ENCODE data around the gene NID1.

NID1 gene

GRCh38 chr1:235997049-235997448 lies 67.8 kb downstream of the NID1 start:
- H3K9me3 ChIP-seq (ENCODE audit: insufficient read depth, low read depth, low read length), result no peaks in the 10 kb centered on the region

GRCh38 chr1:235996048-235996785 lies 68.7 kb downstream of the NID1 start:
- Histone ChIP-seq H3K14ac (ENCODE audit: low read length) (no peak overlapping the region), H2BK120ac (ENCODE audit: insufficient read depth, low read length, poor library complexity) (no peak overlapping the region), H3K79me1 (ENCODE audit: low read length) (peaks cover 8% of the 10 kb centered on the region), H3K27me3 (ENCODE audit: insufficient read depth, low read length) (no peaks in the 10 kb centered on the region), H3K23ac (ENCODE audit: low read length) (peak overlapping the region; percentile 6), H3K27ac (ENCODE audit: low read depth, low read length) (no peak overlapping the region), H2AK5ac (ENCODE audit: low read length) (no peak overlapping the region), H4K91ac (ENCODE audit: low read depth, low read length) (no peak overlapping the region), H3K4me3 (ENCODE audit: low read depth, low read length) (peak overlapping the region; percentile 31), H3K9ac (ENCODE audit: low read length) (no peak overlapping the region), H3K4ac (ENCODE audit: low read depth, low read length) (no peak overlapping the region), H3K4me1 (ENCODE audit: control insufficient read depth in 1 of 2, insufficient read depth in 2 of 2, low read length in 2 of 2) (peaks cover 14 to 19% of the 10 kb centered on the region in 2 experiments), H2BK5ac (ENCODE audit: low read depth, low read length, poor library complexity) (no peak overlapping the region), H3K36me3 (ENCODE audit: control insufficient read depth in 1 of 2, insufficient read depth in 2 of 2, low read length in 2 of 2) (peaks cover 0 to 2% of the 10 kb centered on the region in 2 experiments), H2BK12ac (ENCODE audit: low read length) (no peak overlapping the region), H3K4me2 (ENCODE audit: low read length) (no peak overlapping the region), H4K8ac (ENCODE audit: low read depth, low read length) (no peak overlapping the region), H3K79me2 (ENCODE audit: control insufficient read depth, insufficient read depth, low read length, poor library complexity) (no peaks in the 10 kb centered on the region), H3K18ac (ENCODE audit: low read length) (no peak overlapping the region), H3K9me3 (ENCODE audit: insufficient read depth, low read depth, low read length) (no peaks in the 10 kb centered on the region), H4K12ac (ENCODE audit: low read depth, low read length) (no peak overlapping the region), H2AFZ (ENCODE audit: insufficient read depth, low read length, poor library complexity) (no peak overlapping the region)
- no CpG with 5 or more reads among the region's 4 CpGs for WGBS (ENCODE audit: extremely low coverage, insufficient coverage, insufficient read length)
- DNase-seq, result peak; percentile 67 to 74

More at GRCh38 chr1:235997049-235997448, 67.8 kb downstream of the NID1 start:
- Histone ChIP-seq H4K12ac (ENCODE audit: low read depth, low read length) (no peak overlapping the region), H3K23ac (ENCODE audit: low read length) (no peak overlapping the region), H2AK5ac (ENCODE audit: low read length) (no peak overlapping the region), H3K79me1 (ENCODE audit: low read length) (peaks cover 11% of the 10 kb centered on the region), H3K9ac (ENCODE audit: low read length) (no peak overlapping the region), H3K18ac (ENCODE audit: low read length) (no peak overlapping the region), H2BK12ac (ENCODE audit: low read length) (no peak overlapping the region), H3K4me1 (ENCODE audit: control insufficient read depth in 1 of 2, insufficient read depth in 2 of 2, low read length in 2 of 2) (peaks cover 13 to 17% of the 10 kb centered on the region in 2 experiments), H3K27ac (ENCODE audit: low read depth, low read length) (no peak overlapping the region), H3K79me2 (ENCODE audit: control insufficient read depth, insufficient read depth, low read length, poor library complexity) (no peaks in the 10 kb centered on the region), H4K91ac (ENCODE audit: low read depth, low read length) (no peak overlapping the region), H2AFZ (ENCODE audit: insufficient read depth, low read length, poor library complexity) (no peak overlapping the region), H3K27me3 (ENCODE audit: insufficient read depth, low read length) (no peaks in the 10 kb centered on the region), H3K4me2 (ENCODE audit: low read length) (no peak overlapping the region), H3K36me3 (ENCODE audit: control insufficient read depth in 1 of 2, insufficient read depth in 2 of 2, low read length in 2 of 2) (peaks cover 0 to 2% of the 10 kb centered on the region in 2 experiments), H2BK5ac (ENCODE audit: low read depth, low read length, poor library complexity) (no peak overlapping the region), H4K8ac (ENCODE audit: low read depth, low read length) (no peak overlapping the region), H3K14ac (ENCODE audit: low read length) (no peak overlapping the region), H2BK120ac (ENCODE audit: insufficient read depth, low read length, poor library complexity) (no peak overlapping the region), H3K4ac (ENCODE audit: low read depth, low read length) (no peak overlapping the region), H3K4me3 (ENCODE audit: low read depth, low read length) (no peak overlapping the region)
- no peak for DNase-seq
- no CpG with 5 or more reads among the region's 5 CpGs for WGBS (ENCODE audit: extremely low coverage, insufficient coverage, insufficient read length)

- H3K9me3 ChIP-seq (ENCODE audit: insufficient read depth, low read depth, low read length), result peaks cover 4% of the 10 kb centered on the region
- no peak overlapping the region for H4K8ac ChIP-seq (ENCODE audit: low read depth, low read length)
- H3K4me3 ChIP-seq (ENCODE audit: low read depth, low read length), result no peak overlapping the region
- H2AK5ac ChIP-seq (ENCODE audit: low read length), result no peak overlapping the region
- no CpG with 5 or more reads among the region's 3 CpGs for WGBS (ENCODE audit: extremely low coverage, insufficient coverage, insufficient read length)
- H3K9ac ChIP-seq (ENCODE audit: low read length), result no peak overlapping the region
- peaks cover 14 to 19% of the 10 kb centered on the region in 2 experiments for H3K4me1 ChIP-seq (ENCODE audit: control insufficient read depth in 1 of 2, insufficient read depth in 2 of 2, low read length in 2 of 2)
- H3K79me2 ChIP-seq (ENCODE audit: control insufficient read depth, insufficient read depth, low read length, poor library complexity), result no peaks in the 10 kb centered on the region
- no peak overlapping the region for H3K23ac ChIP-seq (ENCODE audit: low read length)
- no peak overlapping the region for H4K12ac ChIP-seq (ENCODE audit: low read depth, low read length)
- no peak overlapping the region for H3K4ac ChIP-seq (ENCODE audit: low read depth, low read length)
- H3K14ac ChIP-seq (ENCODE audit: low read length), result no peak overlapping the region
- H3K27ac ChIP-seq (ENCODE audit: low read depth, low read length), result no peak overlapping the region
- peaks cover 8% of the 10 kb centered on the region for H3K79me1 ChIP-seq (ENCODE audit: low read length)
- no peak for DNase-seq
- H3K36me3 ChIP-seq (ENCODE audit: control insufficient read depth in 1 of 2, insufficient read depth in 2 of 2, low read length in 2 of 2), result peaks cover 0 to 2% of the 10 kb centered on the region in 2 experiments
- H2BK120ac ChIP-seq (ENCODE audit: insufficient read depth, low read length, poor library complexity), result no peak overlapping the region
- H3K27me3 ChIP-seq (ENCODE audit: insufficient read depth, low read length), result no peaks in the 10 kb centered on the region
- H2BK5ac ChIP-seq (ENCODE audit: low read depth, low read length, poor library complexity), result no peak overlapping the region
- H4K91ac ChIP-seq (ENCODE audit: low read depth, low read length), result no peak overlapping the region
- no peak overlapping the region for H2AFZ ChIP-seq (ENCODE audit: insufficient read depth, low read length, poor library complexity)
- no peak overlapping the region for H3K4me2 ChIP-seq (ENCODE audit: low read length)
- no peak overlapping the region for H2BK12ac ChIP-seq (ENCODE audit: low read length)
- H3K18ac ChIP-seq (ENCODE audit: low read length), result no peak overlapping the region
Observed at GRCh38 chr1:235995511-235995910, 69.4 kb downstream of the NID1 start.

- Histone ChIP-seq H2BK12ac (ENCODE audit: low read length) (no peak overlapping the region), H2AK5ac (ENCODE audit: low read length) (peak overlapping the region; percentile 52), H3K18ac (ENCODE audit: low read length) (no peak overlapping the region), H3K4me3 (ENCODE audit: low read depth, low read length) (no peak overlapping the region), H3K14ac (ENCODE audit: low read length) (no peak overlapping the region), H3K4me2 (ENCODE audit: low read length) (no peak overlapping the region), H3K9ac (ENCODE audit: low read length) (no peak overlapping the region), H3K79me1 (ENCODE audit: low read length) (peaks cover 3% of the 10 kb centered on the region), H3K4ac (ENCODE audit: low read depth, low read length) (no peak overlapping the region), H3K36me3 (ENCODE audit: control insufficient read depth in 1 of 2, insufficient read depth in 2 of 2, low read length in 2 of 2) (peaks cover 0 to 2% of the 10 kb centered on the region in 2 experiments), H2BK120ac (ENCODE audit: insufficient read depth, low read length, poor library complexity) (no peak overlapping the region), H3K27me3 (ENCODE audit: insufficient read depth, low read length) (no peaks in the 10 kb centered on the region), H4K91ac (ENCODE audit: low read depth, low read length) (no peak overlapping the region), H3K27ac (ENCODE audit: low read depth, low read length) (no peak overlapping the region), H3K79me2 (ENCODE audit: control insufficient read depth, insufficient read depth, low read length, poor library complexity) (no peaks in the 10 kb centered on the region), H3K9me3 (ENCODE audit: insufficient read depth, low read depth, low read length) (peaks cover 6% of the 10 kb centered on the region), H3K23ac (ENCODE audit: low read length) (no peak overlapping the region), H2AFZ (ENCODE audit: insufficient read depth, low read length, poor library complexity) (no peak overlapping the region), H4K12ac (ENCODE audit: low read depth, low read length) (no peak overlapping the region), H2BK5ac (ENCODE audit: low read depth, low read length, poor library complexity) (no peak overlapping the region), H4K8ac (ENCODE audit: low read depth, low read length) (no peak overlapping the region), H3K4me1 (ENCODE audit: control insufficient read depth in 1 of 2, insufficient read depth in 2 of 2, low read length in 2 of 2) (peaks cover 6 to 10% of the 10 kb centered on the region in 2 experiments)
- no peak for DNase-seq
- WGBS (ENCODE audit: extremely low coverage, insufficient coverage, insufficient read length), result no CpG with 5 or more reads among the region's 31 CpGs
Observed at GRCh38 chr1:235993652-235994051, 71.2 kb downstream of the NID1 start.

All from trophoblast cell (in vitro differentiated cells and primary cell).